Endothelial cell of umbilical vein (primary cell): Measurements from ENCODE around the gene SMCO3. TPM values are rescaled to one million over a fixed set of nuclear protein-coding genes. Genes with fewer than 3 reads are reported as not detected.

Source experiments
- BruUV-seq: library from RNA; stranded (reverse); fragments of 400-500 nt; replicated peaks from 2 replicates; lab custom pipeline; 2021; lab: Mats Ljungman, UMichigan
- CTCF ChIA-PET: fragments of 300-600, 350-600 bp; sonication (Branson Sonifier 250); formaldehyde crosslinking; loops from one replicate; lab custom pipeline; 2021; ENCODE audit warnings: antibody characterized with exemption, inconsistent platforms; lab: Charles Lee
- POLR2A ChIA-PET: fragments of 300-600, 350-600 bp; sonication (Branson Sonifier 250); formaldehyde crosslinking; loops from one replicate; lab custom pipeline; 2021; ENCODE audit warnings: antibody characterized with exemption, inconsistent platforms; lab: Charles Lee
- DNase-seq: peaks from one replicate; pipeline ENCODE4 v3.0.0-alpha.2; 2011; ENCODE audit warnings: low read depth, low spot score
- FAIRE-seq: peaks from 2 replicates; lab custom pipeline; 2011; peaks lifted over from hg19 to GRCh38; lab: Jason Lieb, UNC
- H2AFZ ChIP-seq: 2 replicates; pipeline ENCODE4 v1.6.0; 2012; ENCODE audit warnings: low read depth, low read length, control low read depth, inconsistent platforms
- H3K27ac ChIP-seq: 2 replicates; pipeline ENCODE4 v1.5.1; 2011; ENCODE audit warnings: low read depth, mild to moderate bottlenecking, control low read depth, low read length, moderate library complexity; ENCODE audit not compliant: insufficient read depth
- H3K27me3 ChIP-seq, 2 experiments: 2 replicates each; pipeline versions ENCODE4 v1.6.0 to v1.6.1; 2011; ENCODE audit warnings: low read length in 2 of 2, mixed read lengths in 1 of 2; ENCODE audit not compliant: control insufficient read depth in 2 of 2, insufficient read depth in 2 of 2
- H3K36me3 ChIP-seq, 2 experiments: 2 replicates in 1 of 2; 3 replicates in 1 of 2; pipeline ENCODE4 v1.5.1; 2011; ENCODE audit warnings: low read length in 2 of 2, mild to moderate bottlenecking in 1 of 2, moderate library complexity in 1 of 2; ENCODE audit not compliant: control insufficient read depth in 2 of 2, insufficient read depth in 2 of 2; ENCODE audit errors: extremely low read depth in 1 of 2
- H3K4me1 ChIP-seq: 3 replicates; pipeline ENCODE4 v1.5.1; 2011; ENCODE audit warnings: mild to moderate bottlenecking, low read length; ENCODE audit not compliant: control insufficient read depth, insufficient read depth; ENCODE audit errors: extremely low read depth
- H3K4me2 ChIP-seq: 2 replicates; pipeline ENCODE4 v1.6.1; 2011; ENCODE audit warnings: low read length, control low read depth, mixed read lengths; ENCODE audit not compliant: insufficient read depth
- H3K4me3 ChIP-seq, 3 experiments: fragments of 200-600 bp in 1 of 3; sonication (generic), shearing (Covaris generic) in 1 of 3; replicated peaks in 1 of 3; 2 replicates each; pipeline ENCODE4 v1.5.1; 2011 to 2016; ENCODE audit warnings: control low read depth in 3 of 3, low read length in 3 of 3, mild to moderate bottlenecking in 2 of 3, inconsistent platforms in 1 of 3, low read depth in 1 of 3, moderate library complexity in 1 of 3; ENCODE audit not compliant: insufficient read depth in 1 of 3
- H3K79me2 ChIP-seq: 2 replicates; pipeline ENCODE4 v1.6.0; 2012; ENCODE audit warnings: low read length, inconsistent platforms; ENCODE audit not compliant: control insufficient read depth, insufficient read depth
- H3K9ac ChIP-seq: replicated peaks from 2 replicates; pipeline ENCODE3; 2011; ENCODE audit warnings: low read length, control low read depth; ENCODE audit not compliant: insufficient read depth; ENCODE audit errors: extremely low read depth
- H3K9me1 ChIP-seq: replicated peaks from 3 replicates; pipeline ENCODE4 v1.6.0; 2011; ENCODE audit warnings: mild to moderate bottlenecking, low read length; ENCODE audit not compliant: control insufficient read depth, insufficient read depth; ENCODE audit errors: extremely low read depth
- H3K9me3 ChIP-seq: replicated peaks from 2 replicates; pipeline ENCODE4 v1.5.1; 2012; ENCODE audit warnings: low read length, inconsistent platforms; ENCODE audit not compliant: control insufficient read depth, insufficient read depth
- H4K20me1 ChIP-seq: replicated peaks from 2 replicates; pipeline ENCODE3; 2011; ENCODE audit warnings: mild to moderate bottlenecking, low read length; ENCODE audit not compliant: control insufficient read depth, insufficient read depth; ENCODE audit errors: extremely low read depth
- EZH2 ChIP-seq: IDR thresholded peaks from 2 replicates; pipeline ENCODE4 v1.6.1; 2012; ENCODE audit warnings: borderline replicate concordance, low read depth, mild to moderate bottlenecking, moderate library complexity, low read length, inconsistent platforms; ENCODE audit not compliant: severe bottlenecking
- FOS ChIP-seq: IDR thresholded peaks from 2 replicates; pipeline ENCODE4 v1.6.1; 2011; ENCODE audit warnings: mild to moderate bottlenecking, low read length, moderate library complexity, borderline replicate concordance; ENCODE audit not compliant: insufficient read depth
- GATA2 ChIP-seq: IDR thresholded peaks from 2 replicates; pipeline ENCODE4 v1.7.0; 2011; ENCODE audit warnings: low read depth, mild to moderate bottlenecking, moderate library complexity, mixed read lengths, low read length; ENCODE audit not compliant: insufficient read length, insufficient read depth
- JUN ChIP-seq: IDR thresholded peaks from 2 replicates; pipeline ENCODE4 v1.6.1; 2011; ENCODE audit warnings: borderline replicate concordance, low read depth; ENCODE audit not compliant: insufficient read length, insufficient read depth
- MYC ChIP-seq: IDR thresholded peaks from one replicate; pipeline ENCODE4 v1.6.1; 2011; ENCODE audit warnings: mild to moderate bottlenecking, low read depth, low read length
- POLR2A ChIP-seq: IDR thresholded peaks from 2 replicates; pipeline ENCODE4 v1.6.1; 2012; ENCODE audit warnings: low read depth, mild to moderate bottlenecking, control low read depth, low read length
- POLR2AphosphoS5 ChIP-seq: IDR thresholded peaks from 2 replicates; pipeline ENCODE4 v1.6.1; 2012; ENCODE audit warnings: low read depth, mild to moderate bottlenecking, control low read depth, low read length, moderate library complexity; ENCODE audit not compliant: insufficient read depth
- dilution Hi-C: fragments of 300-500 bp; cut with MboI; formaldehyde crosslinking; loops from one replicate; pipeline ENCODE4 v1.15.0; 2019; ENCODE audit warnings: low sequenced_read_pairs; ENCODE audit not compliant: extremely low pct_ligation_motif_present
- intact Hi-C: fragments of 100-400 bp; cut with micrococcal nuclease; formaldehyde crosslinking; loops from one replicate; pipeline ENCODE4 v1.10.0; 2022
- polyA plus RNA-seq, 4 experiments: library from polyadenylated mRNA; depleted of rRNA in 3 of 4; stranded (reverse) in 3 of 4; unstranded in 1 of 4; fragments of >200 nt; gene quantifications; 2 replicates each; pipeline versions ENCODE4 v1.2.1 to v1.2.3, GENCODE V29; 2011 to 2012; ENCODE audit warnings: missing spikeins in 1 of 4
- total RNA-seq: library from RNA; stranded (reverse); gene quantifications from 2 replicates; pipeline ENCODE4 v1.2.3, GENCODE V29; 2021
- TF ChIP-seq, protein P1 (sequence below), 2 donors: IDR thresholded peaks; 1 replicate in 1 of 2; 2 replicates in 1 of 2; pipeline ENCODE4 v1.5.1; 2011; ENCODE audit warnings: low read length in 2 of 2, mild to moderate bottlenecking in 2 of 2, moderate library complexity in 2 of 2, control low read depth in 1 of 2, inconsistent platforms in 1 of 2, low read depth in 1 of 2; ENCODE audit not compliant: insufficient read depth in 1 of 2; ENCODE audit errors: extremely low read depth in 1 of 2
- TF ChIP-seq, protein P2 (sequence below): IDR thresholded peaks from 2 replicates; pipeline ENCODE4 v1.6.1; 2011; ENCODE audit not compliant: insufficient read depth, insufficient read length

SMCO3 gene
- total and polyA plus RNA-seq, 2 donors (not counting 3 experiments of a cell fraction or from before 2014, with no cell fraction given) = 0.33 to 0.35 TPM

DNA sequence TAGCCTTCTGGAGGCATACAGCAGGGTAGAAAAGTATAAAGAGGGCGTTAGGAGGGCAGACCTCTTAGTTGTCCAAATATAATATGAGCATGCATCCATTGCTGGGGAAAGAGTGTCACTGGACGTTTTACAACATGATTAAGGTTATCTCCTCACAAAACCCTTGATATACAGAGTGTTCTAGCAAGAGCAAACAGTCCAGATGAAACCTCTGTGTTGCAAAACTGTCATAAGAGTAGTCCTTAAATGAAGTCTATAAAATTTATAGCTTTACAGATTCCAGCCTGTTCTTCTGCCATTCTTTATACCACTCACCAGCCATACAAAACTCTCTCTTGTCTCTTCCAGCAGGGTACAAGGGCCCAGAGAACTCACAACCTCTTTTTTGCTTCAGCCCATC lies 32.4 kb downstream of the SMCO3 start:
- BruUV-seq = no TSS peak
- no peaks in the 10 kb centered on the region for H3K27me3 ChIP-seq
- CTCF ChIA-PET = interaction anchor here (0.9 to 2.1 kb wide), 3 partner anchors 12 to 25 kb away, joined by 3 to 6 read pairs (median 4); no protein-coding TSS in a partner anchor
- TF ChIP-seq, protein P1, sequence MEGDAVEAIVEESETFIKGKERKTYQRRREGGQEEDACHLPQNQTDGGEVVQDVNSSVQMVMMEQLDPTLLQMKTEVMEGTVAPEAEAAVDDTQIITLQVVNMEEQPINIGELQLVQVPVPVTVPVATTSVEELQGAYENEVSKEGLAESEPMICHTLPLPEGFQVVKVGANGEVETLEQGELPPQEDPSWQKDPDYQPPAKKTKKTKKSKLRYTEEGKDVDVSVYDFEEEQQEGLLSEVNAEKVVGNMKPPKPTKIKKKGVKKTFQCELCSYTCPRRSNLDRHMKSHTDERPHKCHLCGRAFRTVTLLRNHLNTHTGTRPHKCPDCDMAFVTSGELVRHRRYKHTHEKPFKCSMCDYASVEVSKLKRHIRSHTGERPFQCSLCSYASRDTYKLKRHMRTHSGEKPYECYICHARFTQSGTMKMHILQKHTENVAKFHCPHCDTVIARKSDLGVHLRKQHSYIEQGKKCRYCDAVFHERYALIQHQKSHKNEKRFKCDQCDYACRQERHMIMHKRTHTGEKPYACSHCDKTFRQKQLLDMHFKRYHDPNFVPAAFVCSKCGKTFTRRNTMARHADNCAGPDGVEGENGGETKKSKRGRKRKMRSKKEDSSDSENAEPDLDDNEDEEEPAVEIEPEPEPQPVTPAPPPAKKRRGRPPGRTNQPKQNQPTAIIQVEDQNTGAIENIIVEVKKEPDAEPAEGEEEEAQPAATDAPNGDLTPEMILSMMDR (IDR thresholded peaks at IDR 0.05; ENCODE audit: extremely low read depth in 1 of 2, insufficient read depth in 1 of 2, low read depth in 1 of 2, low read length in 2 of 2) = no peak
- TF ChIP-seq POLR2AphosphoS5 (no peak), POLR2A (no peak), JUN (no peak), FOS (no peak), MYC (no peak), GATA2 (no peak), EZH2 (no peak)
- TF ChIP-seq, protein P2, sequence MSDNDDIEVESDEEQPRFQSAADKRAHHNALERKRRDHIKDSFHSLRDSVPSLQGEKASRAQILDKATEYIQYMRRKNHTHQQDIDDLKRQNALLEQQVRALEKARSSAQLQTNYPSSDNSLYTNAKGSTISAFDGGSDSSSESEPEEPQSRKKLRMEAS = no peak
- POLR2A ChIA-PET = interaction anchor here (1.4 kb wide), 1 partner anchor 11 kb away, joined by 4 read pairs; a partner anchor contains a TSS
- no peak for DNase-seq
- intact Hi-C loops = no loop called here
- no peak for FAIRE-seq
- H3K4me1 ChIP-seq = peaks cover 3% of the 10 kb centered on the region
- H3K4me2 ChIP-seq = no peak overlapping the region
- peaks cover 0 to 9% of the 10 kb centered on the region in 2 experiments for H3K36me3 ChIP-seq
- no peak overlapping the region for H3K4me3 ChIP-seq
- H3K79me2 ChIP-seq = no peaks in the 10 kb centered on the region
- H4K20me1 ChIP-seq = no peaks in the 10 kb centered on the region
- H2AFZ ChIP-seq = no peak overlapping the region
- H3K9ac ChIP-seq = no peak overlapping the region
- no peak overlapping the region for H3K27ac ChIP-seq
- H3K9me3 ChIP-seq = no peaks in the 10 kb centered on the region
- no peaks in the 10 kb centered on the region for H3K9me1 ChIP-seq
- dilution Hi-C loops = no loop called here
